ENCODE measurements around the gene FOXP4.
"Not testable (repeated sequence)": the region's sequence is repeated elsewhere in the genome, so short reads cannot be mapped to it uniquely, and the experiment has no call there.

The FOXP4 gene

DNA sequence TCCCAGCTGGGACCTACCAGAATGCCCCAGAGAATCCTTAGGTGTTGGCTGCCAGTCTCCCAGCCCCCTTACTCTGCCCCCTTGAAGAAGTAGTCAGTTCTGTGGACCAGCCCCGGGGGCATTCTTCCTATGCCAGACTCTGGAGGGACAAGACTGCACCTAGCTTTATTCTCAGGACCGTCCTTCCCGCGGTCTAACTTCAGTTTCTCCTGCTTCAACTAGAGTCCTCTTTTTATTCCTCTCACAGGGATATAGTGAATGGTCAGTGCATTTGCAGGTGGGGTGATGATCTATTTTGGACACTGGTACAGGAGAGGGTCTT, 56.2 kb downstream of the FOXP4 start:
- DNase-seq, result no peak

GRCh38 chr6:41602864-41603608, 56.9 kb downstream of the FOXP4 start:
- peak; percentile 79 to 84 for DNase-seq

GRCh38 chr6:41604006-41604405, 57.8 kb downstream of the FOXP4 start:
- DNase-seq, result no peak

DNA sequence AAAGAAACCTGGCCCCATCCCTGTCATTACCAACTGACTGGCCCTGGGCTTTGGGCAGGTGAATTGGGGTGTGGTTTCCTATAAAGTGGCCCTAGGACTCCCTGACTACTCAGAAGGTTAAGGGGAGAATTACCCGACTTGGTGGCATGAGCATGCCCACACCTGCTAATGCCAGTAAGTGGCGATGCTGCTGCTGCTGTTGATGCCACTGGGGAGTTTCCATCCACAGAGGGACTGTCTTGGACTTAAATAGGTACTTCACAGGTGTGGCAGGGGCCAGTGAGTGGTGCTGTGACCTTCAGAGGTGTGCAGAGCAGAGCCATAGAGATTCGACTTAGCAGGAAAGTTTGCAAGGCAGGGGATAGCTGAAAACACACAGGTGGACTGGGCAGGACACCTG, 59.5 kb downstream of the FOXP4 start:
- no peak for DNase-seq

- no peak for DNase-seq
These were observed 60.9 kb downstream of the FOXP4 start for GRCh38 chr6:41607036-41607435.

GRCh38 chr6:41607736-41608135, 61.6 kb downstream of the FOXP4 start:
- DNase-seq, result no peak

DNA sequence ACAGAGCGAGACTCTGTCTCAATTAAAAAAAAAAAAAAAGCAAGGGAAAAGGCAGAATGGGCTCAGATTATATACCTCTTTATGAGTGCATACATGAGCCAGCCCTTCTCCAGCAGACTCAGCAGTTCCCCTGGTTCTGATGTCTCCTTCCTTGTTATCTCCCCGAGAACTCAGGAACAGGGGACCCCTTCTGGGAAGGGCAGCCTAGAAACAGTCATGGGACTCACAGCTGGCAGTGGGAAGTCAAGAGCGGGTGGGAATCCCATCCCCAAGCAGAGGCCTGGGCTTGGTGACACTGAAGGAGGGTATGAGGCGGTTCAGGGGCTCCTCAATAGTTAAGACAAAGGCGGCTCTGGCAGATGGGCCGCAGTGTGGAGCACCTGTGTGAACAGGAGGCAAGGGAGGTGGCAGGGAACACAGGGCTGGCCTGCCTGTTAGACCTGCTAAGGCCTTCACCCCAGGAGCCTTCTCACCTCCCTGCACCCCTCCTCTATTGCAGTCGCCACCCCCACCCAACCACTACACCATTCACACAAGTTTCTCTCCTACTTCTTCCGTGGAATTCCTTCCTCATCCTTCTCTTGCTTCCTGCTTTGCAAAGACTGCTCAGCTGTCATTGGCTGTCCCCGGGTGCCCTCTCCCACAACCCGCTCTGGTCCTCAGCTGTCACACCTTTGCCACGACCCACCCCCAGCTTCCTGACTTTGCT, 62.4 kb downstream of the FOXP4 start:
- no peak for DNase-seq

DNA sequence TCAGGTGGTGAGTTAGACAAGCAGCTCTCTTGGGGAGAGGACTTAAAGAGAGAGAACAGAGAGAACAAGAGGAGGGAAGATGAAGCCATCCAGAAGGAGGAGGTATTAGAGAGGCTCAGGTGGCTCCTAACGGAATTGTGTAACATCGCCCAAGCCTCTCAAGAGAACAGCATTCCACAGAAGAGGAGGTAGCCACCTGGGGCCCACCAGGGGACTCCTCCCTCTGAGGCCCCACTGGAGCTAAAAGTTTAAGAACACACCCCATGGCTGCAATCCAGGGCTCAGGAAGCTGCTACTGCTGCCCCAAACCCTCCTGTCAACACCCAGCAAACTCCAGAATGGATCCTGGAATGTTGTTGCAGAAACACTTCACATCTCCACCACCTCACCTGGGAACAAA, 68.5 kb downstream of the FOXP4 start:
- no peak for DNase-seq

GRCh38 chr6:41615311-41615710, 69.1 kb downstream of the FOXP4 start:
- DNase-seq, result no peak

GRCh38 chr6:41618598-41618997, 72.4 kb downstream of the FOXP4 start:
- no peak for DNase-seq

DNA sequence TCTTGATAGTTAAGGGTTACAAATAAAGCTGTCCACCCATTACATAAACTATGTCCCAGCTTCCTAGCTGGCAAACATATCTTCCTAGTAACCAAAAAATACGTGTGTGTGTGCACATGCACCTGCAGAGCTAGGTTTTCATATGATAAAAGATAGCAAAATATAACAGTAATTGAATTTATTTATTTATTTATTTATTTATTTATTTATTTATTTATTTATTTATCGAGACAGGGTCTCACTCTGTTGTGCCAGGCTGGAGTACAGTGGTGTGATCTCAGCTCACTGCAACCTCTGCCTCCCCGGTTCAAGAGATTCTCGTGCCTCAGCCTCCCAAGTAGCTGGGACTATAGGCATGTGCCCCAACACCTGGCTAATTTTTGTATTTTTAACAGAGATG, 73.0 kb downstream of the FOXP4 start:
- not testable (repeated sequence) for DNase-seq

- DNase-seq, result no peak
These were observed 75.2 kb downstream of the FOXP4 start for GRCh38 chr6:41621367-41621766.

- no peak for DNase-seq
These were observed 75.6 kb downstream of the FOXP4 start for GRCh38 chr6:41621802-41622201.

- no peak for DNase-seq
These were observed 76.2 kb downstream of the FOXP4 start for GRCh38 chr6:41622206-41622988.

DNA sequence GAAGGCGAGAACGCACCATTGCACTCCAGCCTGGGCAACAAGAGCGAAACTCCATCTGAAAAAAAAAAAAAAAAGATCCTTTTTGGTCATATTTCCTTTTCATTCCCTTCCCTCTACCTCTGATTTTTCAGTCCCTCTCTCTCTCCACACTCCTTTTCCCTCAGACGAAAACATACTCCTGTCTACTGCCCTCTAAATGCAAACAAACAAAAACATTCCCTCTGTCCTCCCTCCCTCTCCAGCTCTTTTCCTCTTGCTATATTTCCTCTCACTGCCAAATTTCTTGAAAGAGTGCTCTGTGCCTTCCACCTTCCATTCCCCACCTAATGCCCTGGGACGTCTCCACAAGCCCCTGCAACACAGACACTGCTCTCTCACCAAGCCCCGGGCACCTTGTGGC, 77.1 kb downstream of the FOXP4 start:
- no peak for DNase-seq

DNA sequence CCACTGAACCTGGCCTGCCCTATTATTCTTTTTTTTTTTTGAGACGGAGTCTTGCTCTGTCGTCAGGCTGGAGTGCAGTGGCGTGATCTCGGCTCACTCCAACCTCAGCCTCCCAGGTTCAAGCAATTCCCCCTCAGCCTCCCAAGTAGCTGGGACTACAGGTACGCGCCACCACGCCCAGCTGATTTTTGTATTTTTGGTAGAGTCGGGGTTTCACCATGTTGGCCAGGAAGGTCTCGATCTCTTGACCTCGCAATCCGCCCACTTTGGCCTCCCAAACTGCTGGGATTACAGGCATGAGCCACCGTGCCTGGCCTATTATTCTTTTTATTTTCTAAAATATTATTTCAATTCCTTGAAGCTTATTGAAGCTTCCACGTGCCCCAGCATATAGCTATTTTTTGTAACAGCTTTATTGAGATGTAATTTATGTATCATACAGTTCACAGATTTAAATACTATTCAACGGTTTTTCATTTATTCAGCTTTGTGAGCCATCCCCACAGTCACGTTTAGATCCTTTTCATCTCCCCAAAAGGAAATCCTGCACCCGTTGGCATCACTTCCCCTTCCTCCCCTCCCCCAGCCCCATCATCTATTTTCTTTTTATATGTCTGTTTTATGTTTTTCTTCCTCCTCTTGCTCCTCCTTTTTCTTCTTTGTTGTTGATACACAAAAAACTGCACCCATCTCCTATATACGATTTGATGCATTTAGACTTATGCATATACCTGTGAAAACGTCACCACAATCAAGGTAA, 78.6 kb downstream of the FOXP4 start:
- DNase-seq, result no peak

DNA sequence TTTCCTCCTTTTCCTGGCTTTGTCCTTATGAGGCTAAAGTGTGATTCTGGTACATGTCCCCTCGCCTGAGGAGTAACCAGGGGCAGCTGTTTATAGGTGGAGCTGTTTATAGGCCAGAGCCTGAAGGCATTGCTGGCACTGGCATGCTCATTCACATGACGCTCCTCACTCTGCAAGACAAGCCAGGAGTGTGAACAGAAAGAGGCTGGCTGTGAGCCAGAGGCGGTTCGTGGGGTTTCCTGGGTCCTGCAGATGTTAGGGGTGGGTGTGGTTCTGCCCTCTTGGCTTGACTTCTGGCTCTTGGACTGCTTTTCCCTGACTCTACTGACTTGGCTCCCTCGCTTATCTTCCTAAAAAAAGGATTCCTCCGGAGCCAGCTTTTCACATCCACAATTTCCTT, 79.3 kb downstream of the FOXP4 start:
- no peak for DNase-seq

GRCh38 chr6:41626022-41626421, 79.8 kb downstream of the FOXP4 start:
- DNase-seq, result no peak

GRCh38 chr6:41626917-41627316, 80.7 kb downstream of the FOXP4 start:
- no peak for DNase-seq

DNA sequence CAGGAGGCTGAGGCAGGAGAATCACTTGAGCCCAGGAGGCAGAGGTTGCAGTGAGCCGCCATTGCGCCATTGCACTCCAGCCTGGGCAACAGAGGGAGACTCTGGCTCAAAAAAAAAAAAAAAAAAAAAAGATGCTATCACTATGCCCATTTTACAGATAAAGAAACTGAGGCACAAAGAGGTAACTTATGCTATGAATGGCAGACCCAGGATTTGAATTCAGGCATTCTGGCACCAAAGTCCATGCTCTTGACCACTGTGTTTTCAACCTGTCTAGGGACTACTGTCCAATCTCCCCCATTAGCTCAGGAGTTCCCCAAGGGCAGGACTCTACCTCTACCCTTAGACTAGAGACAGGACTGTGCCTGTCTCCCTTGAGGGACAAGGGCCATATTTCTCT, 82.9 kb downstream of the FOXP4 start:
- DNase-seq, result no peak

GRCh38 chr6:41630069-41630468, 83.9 kb downstream of the FOXP4 start:
- no peak for DNase-seq

DNA sequence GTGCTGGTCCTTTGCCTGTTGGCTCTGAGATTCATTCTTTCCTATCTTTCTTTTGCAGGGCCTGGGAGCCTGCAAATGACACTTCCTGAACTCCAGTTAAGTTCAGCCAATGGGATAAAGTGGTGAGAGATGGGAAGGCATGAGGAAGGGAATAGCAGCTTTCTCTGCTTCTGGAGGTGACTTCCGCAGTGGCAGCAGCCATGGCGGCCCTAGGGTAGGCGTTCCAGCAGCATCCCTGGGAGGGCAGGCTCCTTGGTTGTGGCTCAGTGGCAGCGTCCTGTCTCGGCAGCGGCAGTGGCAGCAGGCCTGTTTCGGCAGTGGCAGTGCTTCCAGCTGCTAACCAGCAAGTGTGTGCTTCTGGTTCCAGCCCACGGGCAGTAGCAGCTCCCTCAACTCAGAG, 84.8 kb downstream of the FOXP4 start:
- DNase-seq, result no peak

- no peak for DNase-seq
These were observed 87.0 kb downstream of the FOXP4 start for GRCh38 chr6:41633056-41633634.

Data from SHP77 (cell line).